SH-SY5Y (cell line): ENCODE data around the gene PLEK.
A peak's percentile ranks its signal among the peaks of the same experiment; 100 is the strongest.

Experiments used
- GATA2 ChIP-seq: IDR thresholded peaks from 2 replicates; pipeline ENCODE4 v1.6.1; 2011; ENCODE audit warnings: mild to moderate bottlenecking, low read depth, low read length
- GATA3 ChIP-seq: IDR thresholded peaks from 2 replicates; pipeline ENCODE4 v1.6.1; 2011; ENCODE audit warnings: low read depth, mild to moderate bottlenecking, low read length, moderate library complexity

PLEK gene

DNA sequence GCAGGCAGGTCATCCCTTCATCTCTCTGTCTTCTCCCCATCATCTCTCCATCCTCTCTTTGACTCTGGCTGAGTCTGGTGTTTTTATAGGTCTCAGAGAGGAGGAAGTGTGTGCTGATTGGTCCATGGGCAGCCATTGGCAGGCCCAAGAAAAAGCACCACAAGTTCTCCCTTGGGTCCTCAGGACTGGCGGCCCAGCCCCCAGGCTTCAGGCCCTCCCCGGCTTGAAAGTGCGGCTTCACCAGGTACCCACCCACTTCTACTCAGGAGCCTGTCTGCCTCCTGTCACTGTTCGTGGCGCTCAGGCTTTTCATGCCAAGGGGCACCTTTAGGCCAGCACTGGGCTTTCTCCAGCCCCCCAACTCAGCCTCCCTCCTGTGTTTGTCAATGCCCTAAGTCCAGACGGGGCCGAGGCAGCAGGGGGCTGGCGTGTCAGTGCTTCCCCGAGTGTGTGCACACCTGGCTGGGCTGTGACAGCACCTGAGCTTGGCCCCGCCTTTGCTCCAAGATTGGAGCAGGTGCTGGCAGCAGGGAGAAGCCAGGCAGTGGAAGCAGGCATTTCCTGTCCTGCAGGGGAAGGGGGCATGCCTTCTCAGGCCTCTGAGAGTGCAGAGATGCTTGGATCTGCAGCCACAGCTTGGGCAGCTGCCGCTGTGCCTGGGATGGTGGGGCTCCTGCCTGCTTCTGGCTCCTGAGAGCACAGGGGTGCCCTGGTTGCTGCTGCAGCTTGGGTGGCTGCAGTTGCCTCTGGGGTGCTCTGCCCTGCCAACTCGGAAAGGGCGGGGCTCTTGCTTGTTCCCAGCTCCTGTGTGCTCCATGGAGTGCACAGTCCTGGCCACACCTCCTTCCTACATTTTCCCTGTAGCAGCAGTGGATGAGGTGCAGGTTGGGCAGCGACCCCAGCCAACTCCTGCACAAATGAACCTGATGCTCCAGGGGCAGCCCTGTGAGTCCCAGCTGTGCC is 67.9 kb downstream of the PLEK start:
- TF ChIP-seq GATA3 (no peak), GATA2 (no peak)

DNA sequence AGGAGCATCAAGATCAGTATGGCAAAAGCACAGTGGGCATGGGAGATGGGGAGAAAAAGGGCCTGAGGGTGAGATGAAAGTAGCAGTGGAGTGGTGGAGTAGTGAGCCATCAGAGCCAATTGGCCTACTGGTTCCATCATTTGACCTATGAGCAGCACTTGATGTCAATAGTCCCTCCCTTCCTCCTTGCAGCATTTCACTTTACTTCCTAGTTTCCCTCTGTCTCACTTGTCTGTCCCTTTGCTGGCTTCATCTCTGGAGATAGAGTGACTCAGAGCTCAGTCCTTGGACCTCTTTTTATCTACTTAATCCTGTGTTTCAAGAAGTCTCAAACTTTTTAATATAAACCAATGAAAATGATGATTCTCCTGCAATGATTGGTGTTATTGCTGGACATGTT is 69.9 kb downstream of the PLEK start:
- TF ChIP-seq GATA3 (no peak), GATA2 (no peak)

DNA sequence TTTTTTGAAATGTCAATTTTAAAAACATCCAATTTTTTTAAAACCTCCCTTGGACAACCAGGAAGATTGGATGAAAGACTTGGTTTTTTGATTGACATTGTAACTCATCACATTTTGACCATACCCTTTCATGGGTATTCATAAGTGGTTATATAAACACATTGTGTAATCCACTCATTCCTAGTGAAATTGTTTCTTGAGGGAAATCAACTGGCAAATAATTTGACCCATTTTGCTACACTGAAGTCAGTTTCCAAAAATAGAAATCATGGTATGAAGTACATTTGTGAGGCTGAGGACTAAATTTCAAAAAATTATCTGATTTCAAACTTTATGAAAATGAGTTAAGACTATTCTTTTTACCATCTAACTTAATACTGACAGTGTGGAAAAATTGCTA is 70.5 kb downstream of the PLEK start:
- TF ChIP-seq GATA2 (no peak), GATA3 (no peak)

DNA sequence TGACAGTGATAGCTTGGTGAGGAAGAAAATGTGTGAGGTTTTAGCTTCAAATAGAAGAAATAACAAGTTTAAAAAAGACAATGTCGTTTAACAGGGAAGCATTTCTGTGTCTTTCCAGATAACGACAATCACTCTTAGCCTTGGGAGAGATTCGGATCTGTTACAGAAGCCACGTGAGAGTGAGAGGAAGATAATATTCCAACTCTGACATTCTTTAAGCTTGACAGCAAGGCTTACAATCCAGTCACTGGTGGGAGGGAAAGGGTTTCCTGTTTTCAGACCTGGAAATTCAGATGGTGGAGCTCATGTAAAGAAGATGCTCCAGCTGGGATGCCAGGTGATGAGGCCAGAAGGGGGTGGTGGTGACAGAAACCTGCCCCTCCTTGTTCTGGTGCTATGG is 71.2 kb downstream of the PLEK start:
- no peak for TF ChIP-seq GATA3
- no peak for TF ChIP-seq GATA2

DNA sequence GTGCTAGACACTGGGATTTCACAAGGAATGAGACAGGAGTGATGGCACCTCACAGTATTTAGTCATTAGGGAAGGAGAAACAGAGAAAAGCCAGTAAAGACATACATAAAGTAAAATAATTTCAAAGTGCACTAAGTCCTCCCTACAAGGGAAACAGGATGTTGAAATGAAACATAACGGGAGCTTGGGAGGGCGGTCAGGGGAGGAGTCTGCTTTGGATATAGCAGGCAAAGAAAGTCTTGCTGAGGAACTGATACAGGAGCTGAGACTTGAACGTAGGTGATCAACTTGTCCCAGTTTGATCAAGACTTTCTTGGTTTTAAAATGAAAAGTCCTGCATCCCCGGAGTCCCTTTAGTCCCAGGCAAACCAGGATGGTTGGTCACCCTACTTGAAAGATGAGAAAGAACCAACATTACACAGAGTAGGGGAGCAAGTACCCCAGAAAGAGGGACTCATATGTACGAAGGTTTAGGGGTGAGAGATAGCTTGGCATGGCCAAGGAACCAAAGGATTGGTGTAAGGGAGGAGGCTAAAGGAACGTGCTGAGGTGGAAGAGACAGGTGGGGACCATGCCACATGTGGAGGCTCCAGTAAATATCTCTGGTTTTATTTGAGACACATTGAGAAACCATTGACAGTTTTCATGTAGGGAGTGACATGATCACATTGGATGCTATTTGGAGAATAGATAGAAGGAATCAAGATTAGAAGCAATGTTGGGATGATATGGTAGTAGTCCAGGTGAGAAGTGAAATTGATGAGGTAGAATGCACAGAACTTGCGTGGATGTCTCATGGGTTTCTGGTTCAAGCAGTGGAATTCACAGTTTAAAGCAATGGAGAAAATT is 73.6 kb downstream of the PLEK start:
- TF ChIP-seq GATA2 = no peak
- TF ChIP-seq GATA3 = no peak

DNA sequence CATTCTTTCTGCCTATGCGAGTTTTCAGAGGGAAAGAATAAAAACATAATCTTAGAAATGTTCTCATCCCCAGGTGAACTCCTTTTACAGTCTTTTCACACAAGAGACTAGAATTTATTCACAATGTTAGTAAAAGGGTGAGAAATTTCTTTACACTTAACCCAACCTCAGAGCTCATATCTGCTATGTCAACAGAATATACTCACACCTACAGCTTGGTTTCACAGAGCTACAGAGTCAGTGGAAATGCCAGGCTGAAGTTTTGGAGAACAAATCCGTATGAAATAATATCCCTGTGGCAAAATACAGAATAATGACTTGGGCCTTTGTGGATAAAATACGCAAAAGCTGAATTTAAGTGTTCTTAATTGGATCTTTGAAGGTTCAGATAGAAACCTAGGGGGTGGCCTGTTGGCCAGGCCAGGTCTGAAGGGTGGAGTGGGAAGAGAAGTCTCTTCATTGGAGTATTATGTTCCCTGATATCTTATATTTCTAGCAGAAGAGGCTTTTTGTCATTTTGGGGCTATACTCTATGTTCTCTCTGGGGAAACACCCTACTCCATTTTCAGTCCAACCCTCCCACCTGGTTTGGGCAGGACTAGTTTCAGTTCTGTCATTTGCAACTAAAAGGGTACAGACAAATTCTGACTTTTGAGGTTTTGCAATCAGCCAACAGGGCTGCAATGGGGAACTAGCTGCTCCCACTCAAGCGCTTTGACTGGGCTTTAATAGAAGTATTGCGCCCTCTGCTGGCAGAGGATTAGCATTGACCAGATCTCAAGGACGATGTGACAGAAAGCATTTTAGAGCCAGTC is 76.3 kb downstream of the PLEK start:
- TF ChIP-seq GATA2 = peak; percentile 24; the same call in 1 of the 2 replicates
- no peak for TF ChIP-seq GATA3

DNA sequence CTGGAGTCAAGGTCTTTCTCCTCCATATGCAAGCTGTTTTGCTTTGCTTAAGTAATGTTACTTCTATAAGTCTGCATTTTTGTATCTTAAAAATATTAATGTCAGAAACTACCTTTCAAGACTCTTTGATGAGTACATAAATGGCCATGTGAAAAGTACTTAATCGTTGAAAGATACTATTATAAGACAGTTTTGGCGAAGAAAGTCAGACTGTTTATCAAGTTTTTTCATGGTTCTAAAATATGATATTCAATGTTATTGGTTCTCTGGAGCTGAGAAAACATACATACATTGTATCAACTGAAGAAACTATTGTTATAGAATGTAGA is 76.9 kb downstream of the PLEK start:
- TF ChIP-seq GATA2 (no peak), GATA3 (no peak)
